Right lobe of liver (tissue), 6 donors: ENCODE data around the gene TTC7B. TPM values are rescaled to one million over a fixed set of nuclear protein-coding genes. Genes with fewer than 3 reads are reported as not detected.

ENCODE experiments used
- ATAC-seq, 4 donors: fragments of 200-7000 bp; cut with Tn5 transposase; one replicate each; pipeline ENCODE4 v1.9.1; 2020; ENCODE audit warnings: mild to moderate bottlenecking in 4 of 4, moderate library complexity in 4 of 4
- DNase-seq, 3 donors: peaks; one replicate each; pipeline ENCODE4 v3.0.0-alpha.2; 2020
- H3K27ac ChIP-seq, 3 donors: fragments of 200-600 bp; one replicate each; pipeline ENCODE4 v1.8.0; 2022
- H3K27me3 ChIP-seq, 2 donors: fragments of 200-600 bp; one replicate each; pipeline ENCODE4 v1.8.0; 2022
- H3K36me3 ChIP-seq, 4 donors: fragments of 200-600 bp; sonication (generic) in 1 of 4; one replicate each; pipeline versions ENCODE4 v1.5.1 to v1.8.0; 2017 to 2022; ENCODE audit warnings: control low read depth in 1 of 4
- H3K4me1 ChIP-seq, 4 donors: fragments of 200-600 bp; sonication (generic) in 1 of 4; one replicate each; pipeline versions ENCODE4 v1.5.1 to v1.8.0; 2017 to 2022; ENCODE audit warnings: control low read depth in 1 of 4
- H3K4me3 ChIP-seq, 3 donors: fragments of 200-600 bp; one replicate each; pipeline ENCODE4 v1.8.0; 2022
- H3K9me3 ChIP-seq, 4 donors: fragments of 200-600 bp; sonication (generic) in 1 of 4; one replicate each; pipeline versions ENCODE4 v1.5.1 to v1.8.0; 2017 to 2022; ENCODE audit warnings: control low read depth in 1 of 4
- POLR2A ChIP-seq: fragments of 450-650 bp; IDR thresholded peaks from one replicate; pipeline ENCODE4 v1.6.1; 2017; ENCODE audit warnings: antibody characterized with exemption, mild to moderate bottlenecking
- WGBS: methylation state at CpG from one replicate; pipeline ENCODE4 v1.1.6; 2018; ENCODE audit warnings: low coverage, low lambda C conversion rate; ENCODE audit not compliant: insufficient coverage; ENCODE audit errors: missing lambda C conversion rate; 5-methylcytosine and 5-hydroxymethylcytosine counted together
- intact Hi-C, 2 donors: fragments of 100-400 bp; cut with DNase I; formaldehyde crosslinking; loops; one replicate each; pipeline versions ENCODE4 v1.11.2 to v1.14.1; 2022
- total RNA-seq, 6 experiments: library from RNA; depleted of rRNA in 2 of 6; stranded (reverse); fragments of >200 nt in 2 of 6; fragmentation: NEBNext Ultra II Directional in 3 of 6; extraction: Animal tissue kit (Norgen Biotek cat#: 25700) in 3 of 6; gene quantifications; one replicate each; pipeline versions ENCODE4 v1.1.0 to v1.2.4, GENCODE V29; 2016 to 2023
- TF ChIP-seq, protein P1 (sequence below), 4 donors: fragments of 200-600 bp in 3 of 4; fragments of 450-650 bp in 1 of 4; IDR thresholded peaks; one replicate each; pipeline versions ENCODE4 v1.5.1 to v1.8.0; 2016 to 2022; ENCODE audit warnings: antibody characterized with exemption in 4 of 4, mild to moderate bottlenecking in 2 of 4
- donor health status: DM: no; HTN: yes; CAD: no.
- donor health status: DM: no; HTN: no; CAD: no.
- donor health status: DM: no; HTN: no; CAD: no.
- donor health status: DM: no; HTN: yes; CAD: no.
- donor health status: DM: no; HTN: yes; CAD: no.

TTC7B gene
- total RNA-seq, 6 experiments from 2014 or later, result 18.4 to 56.1 (median 37.5) TPM

DNA sequence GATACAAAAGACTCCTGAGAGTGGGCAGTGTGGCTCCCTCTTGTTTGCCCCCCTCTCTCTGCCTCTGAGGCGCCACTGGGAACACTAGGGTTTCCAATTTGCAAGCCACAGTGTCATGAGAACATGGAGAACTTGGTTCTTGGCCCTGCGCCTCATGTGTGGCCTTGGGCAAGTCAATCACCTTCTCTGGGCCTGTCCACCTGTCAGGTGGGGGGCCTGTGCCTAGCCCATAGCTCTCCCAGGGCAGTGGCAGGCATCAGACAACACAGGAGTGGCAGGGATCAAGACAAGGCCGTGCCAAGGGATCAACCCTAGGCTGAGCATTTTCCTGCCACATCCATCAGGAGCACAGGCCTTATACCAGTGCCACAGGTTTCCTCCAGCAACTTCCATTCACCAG lies 234.1 kb downstream of the TTC7B start:
- Histone ChIP-seq H3K36me3 (peaks cover 0 to 5% (median 2%) of the 10 kb centered on the region in 4 donors), H3K4me1 (no peaks in the 10 kb centered on the region), H3K27me3 (no peaks in the 10 kb centered on the region), H3K4me3 (no peak overlapping the region), H3K9me3 (no peaks in the 10 kb centered on the region), H3K27ac (no peak overlapping the region)
- ATAC-seq, result no peak
- WGBS, result no CpG with 5 or more reads among the region's 3 CpGs
- no peak for TF ChIP-seq POLR2A
- TF ChIP-seq, protein P1, sequence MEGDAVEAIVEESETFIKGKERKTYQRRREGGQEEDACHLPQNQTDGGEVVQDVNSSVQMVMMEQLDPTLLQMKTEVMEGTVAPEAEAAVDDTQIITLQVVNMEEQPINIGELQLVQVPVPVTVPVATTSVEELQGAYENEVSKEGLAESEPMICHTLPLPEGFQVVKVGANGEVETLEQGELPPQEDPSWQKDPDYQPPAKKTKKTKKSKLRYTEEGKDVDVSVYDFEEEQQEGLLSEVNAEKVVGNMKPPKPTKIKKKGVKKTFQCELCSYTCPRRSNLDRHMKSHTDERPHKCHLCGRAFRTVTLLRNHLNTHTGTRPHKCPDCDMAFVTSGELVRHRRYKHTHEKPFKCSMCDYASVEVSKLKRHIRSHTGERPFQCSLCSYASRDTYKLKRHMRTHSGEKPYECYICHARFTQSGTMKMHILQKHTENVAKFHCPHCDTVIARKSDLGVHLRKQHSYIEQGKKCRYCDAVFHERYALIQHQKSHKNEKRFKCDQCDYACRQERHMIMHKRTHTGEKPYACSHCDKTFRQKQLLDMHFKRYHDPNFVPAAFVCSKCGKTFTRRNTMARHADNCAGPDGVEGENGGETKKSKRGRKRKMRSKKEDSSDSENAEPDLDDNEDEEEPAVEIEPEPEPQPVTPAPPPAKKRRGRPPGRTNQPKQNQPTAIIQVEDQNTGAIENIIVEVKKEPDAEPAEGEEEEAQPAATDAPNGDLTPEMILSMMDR (IDR thresholded peaks at IDR 0.05), result no peak
- intact Hi-C loops, result no loop called here
- DNase-seq, result no peak

- intact Hi-C loops, result no loop called here
- Histone ChIP-seq H3K27ac (no peak overlapping the region), H3K9me3 (no peaks in the 10 kb centered on the region), H3K4me1 (no peaks in the 10 kb centered on the region), H3K36me3 (peaks cover 0 to 5% (median 2%) of the 10 kb centered on the region in 4 donors), H3K4me3 (no peak overlapping the region), H3K27me3 (no peaks in the 10 kb centered on the region)
- ATAC-seq (no peak), DNase-seq (no peak)
- WGBS, result 87% methylated on average over 6 of the region's 8 CpGs
- TF ChIP-seq POLR2A, result no peak
- TF ChIP-seq, protein P1 (IDR thresholded peaks at IDR 0.05), result no peak
Measured at GRCh38 chr14:90581745-90582144, 234.5 kb downstream of the TTC7B start.

GRCh38 chr14:90580377-90581335 lies 235.6 kb downstream of the TTC7B start:
- Histone ChIP-seq H3K9me3 (no peaks in the 10 kb centered on the region), H3K27me3 (no peaks in the 10 kb centered on the region), H3K4me3 (no peak overlapping the region), H3K27ac (no peak overlapping the region), H3K36me3 (peaks cover 0 to 5% (median 2%) of the 10 kb centered on the region in 4 donors), H3K4me1 (no peaks in the 10 kb centered on the region)
- no CpG with 5 or more reads among the region's 20 CpGs for WGBS
- intact Hi-C loops, result no loop called here
- DNase-seq, result no peak
- peak in 2 of 4 donors; percentile 28 to 30 for ATAC-seq
- TF ChIP-seq, protein P1 (IDR thresholded peaks at IDR 0.05), result no peak
- TF ChIP-seq POLR2A, result no peak

DNA sequence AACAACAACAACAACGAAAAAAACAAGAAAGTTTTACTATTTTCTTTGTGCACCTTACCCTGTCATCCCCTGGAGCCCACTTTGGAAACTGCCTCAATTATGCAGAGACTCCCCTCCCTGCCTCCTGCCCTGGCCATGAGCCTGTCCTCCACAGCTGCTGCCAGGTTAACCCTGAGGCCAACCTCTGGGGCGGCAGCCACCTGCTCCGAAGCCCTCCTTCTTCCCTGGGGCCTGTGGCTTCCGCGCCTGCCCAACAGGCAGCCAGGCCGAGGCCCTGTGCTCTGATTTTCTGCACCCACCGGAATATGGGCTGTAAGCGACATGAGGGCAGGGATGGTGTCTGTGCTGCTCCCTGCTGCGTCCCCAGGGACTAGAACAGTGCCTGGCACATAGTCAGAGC lies 236.4 kb downstream of the TTC7B start:
- Histone ChIP-seq H3K27ac (no peak overlapping the region), H3K4me1 (no peaks in the 10 kb centered on the region), H3K9me3 (no peaks in the 10 kb centered on the region), H3K36me3 (peaks cover 0 to 5% (median 2%) of the 10 kb centered on the region in 4 donors), H3K27me3 (no peaks in the 10 kb centered on the region), H3K4me3 (no peak overlapping the region)
- intact Hi-C loops, result no loop called here
- DNase-seq (no peak), ATAC-seq (no peak)
- TF ChIP-seq, protein P1 (IDR thresholded peaks at IDR 0.05), result no peak
- TF ChIP-seq POLR2A, result no peak
- WGBS, result 98% methylated on average over 8 of the region's 9 CpGs
